DND-41 (cell line): ENCODE results near the gene LAMB4.

Experiments
- ATAC-seq: fragments of 200-7000 bp; cut with Tn5 transposase; 3 replicates; pipeline ENCODE4 v1.9.1; 2021; ENCODE audit warnings: low read depth; ENCODE audit not compliant: insufficient read depth
- DNase-seq: peaks from one replicate; pipeline ENCODE4 v3.0.0-alpha.2; 2020
- H2AFZ ChIP-seq: 2 replicates; pipeline ENCODE4 v1.6.0; 2012; ENCODE audit warnings: low read depth, low read length
- H3K27ac ChIP-seq: 2 replicates; pipeline ENCODE4 v1.5.1; 2012; ENCODE audit warnings: low read length, inconsistent platforms
- H3K27me3 ChIP-seq: fragments of 200-600 bp; sonication (generic); 2 replicates; pipeline ENCODE4 v1.6.0; 2012; ENCODE audit warnings: low read length, mild to moderate bottlenecking, inconsistent platforms; ENCODE audit not compliant: insufficient read depth, poor library complexity
- H3K36me3 ChIP-seq: 2 replicates; pipeline ENCODE4 v1.5.1; 2012; ENCODE audit warnings: low read length, inconsistent platforms; ENCODE audit not compliant: insufficient read depth
- H3K4me1 ChIP-seq: 2 replicates; pipeline ENCODE4 v1.5.1; 2012; ENCODE audit warnings: mild to moderate bottlenecking, low read length; ENCODE audit not compliant: insufficient read depth
- H3K4me2 ChIP-seq: 2 replicates; pipeline ENCODE4 v1.6.0; 2012; ENCODE audit warnings: mild to moderate bottlenecking, moderate library complexity, low read length, inconsistent platforms; ENCODE audit not compliant: insufficient read depth
- H3K4me3 ChIP-seq, 2 experiments: fragments of 200-600 bp in 1 of 2; shearing (Covaris generic) in 1 of 2; 2 replicates each; pipeline ENCODE4 v1.5.1; 2012 to 2016; ENCODE audit warnings: inconsistent platforms in 2 of 2, low read length in 2 of 2, mild to moderate bottlenecking in 2 of 2, low read depth in 1 of 2, moderate library complexity in 1 of 2
- H3K79me2 ChIP-seq: 2 replicates; pipeline ENCODE4 v1.6.0; 2012; ENCODE audit warnings: low read length, inconsistent platforms; ENCODE audit not compliant: insufficient read depth
- H3K9ac ChIP-seq: 2 replicates; pipeline ENCODE4 v1.6.0; 2012; ENCODE audit warnings: low read depth, mild to moderate bottlenecking, inconsistent platforms, low read length, moderate library complexity
- H3K9me3 ChIP-seq: 2 replicates; pipeline ENCODE4 v1.5.1; 2012; ENCODE audit warnings: low read length, moderate library complexity, mild to moderate bottlenecking, inconsistent platforms; ENCODE audit not compliant: insufficient read depth, severe bottlenecking
- H4K20me1 ChIP-seq: 2 replicates; pipeline ENCODE4 v1.6.0; 2012; ENCODE audit warnings: low read length; ENCODE audit not compliant: insufficient read depth
- CTCF ChIP-seq: IDR thresholded peaks from 2 replicates; pipeline ENCODE4 v1.5.1; 2012; ENCODE audit warnings: borderline replicate concordance, low read length, moderate library complexity, mild to moderate bottlenecking; ENCODE audit not compliant: poor library complexity, severe bottlenecking; ENCODE audit errors: extremely low read depth
- EZH2 ChIP-seq: IDR thresholded peaks from 3 replicates; pipeline ENCODE4 v1.6.1; 2012; ENCODE audit warnings: borderline replicate concordance, low read depth, mild to moderate bottlenecking, moderate library complexity, low read length, inconsistent platforms; ENCODE audit not compliant: severe bottlenecking

The LAMB4 gene

GRCh38 chr7:108057951-108058481 is 72.1 kb downstream of the LAMB4 start:
- no peaks in the 10 kb centered on the region for H3K79me2 ChIP-seq
- ATAC-seq = no peak
- H3K27ac ChIP-seq = no peak overlapping the region
- no peaks in the 10 kb centered on the region for H3K4me1 ChIP-seq
- no peaks in the 10 kb centered on the region for H3K36me3 ChIP-seq
- H2AFZ ChIP-seq = no peak overlapping the region
- H3K27me3 ChIP-seq = peaks cover 2% of the 10 kb centered on the region
- no peaks in the 10 kb centered on the region for H3K9me3 ChIP-seq
- DNase-seq = no peak
- no peak overlapping the region for H3K9ac ChIP-seq
- H3K4me3 ChIP-seq = no peak overlapping the region
- TF ChIP-seq CTCF (no peak), EZH2 (no peak)
- no peak overlapping the region for H3K4me2 ChIP-seq
- no peaks in the 10 kb centered on the region for H4K20me1 ChIP-seq

GRCh38 chr7:108055611-108056021 is 74.5 kb downstream of the LAMB4 start:
- Histone ChIP-seq H3K9me3 (no peaks in the 10 kb centered on the region), H3K27ac (no peak overlapping the region), H3K27me3 (no peaks in the 10 kb centered on the region), H3K4me3 (no peak overlapping the region), H3K4me2 (no peak overlapping the region), H3K9ac (no peak overlapping the region), H3K79me2 (no peaks in the 10 kb centered on the region), H3K4me1 (no peaks in the 10 kb centered on the region), H2AFZ (no peak overlapping the region), H4K20me1 (no peaks in the 10 kb centered on the region), H3K36me3 (no peaks in the 10 kb centered on the region)
- ATAC-seq = no peak
- no peak for TF ChIP-seq CTCF
- TF ChIP-seq EZH2 = no peak
- no peak for DNase-seq

GRCh38 chr7:108054537-108054936 is 75.6 kb downstream of the LAMB4 start:
- H3K27me3 ChIP-seq = no peaks in the 10 kb centered on the region
- H3K36me3 ChIP-seq = no peaks in the 10 kb centered on the region
- H4K20me1 ChIP-seq = no peaks in the 10 kb centered on the region
- DNase-seq (no peak), ATAC-seq (no peak)
- H3K9ac ChIP-seq = no peak overlapping the region
- TF ChIP-seq CTCF = no peak
- no peak for TF ChIP-seq EZH2
- no peak overlapping the region for H3K4me2 ChIP-seq
- H3K4me1 ChIP-seq = no peaks in the 10 kb centered on the region
- H2AFZ ChIP-seq = no peak overlapping the region
- no peaks in the 10 kb centered on the region for H3K9me3 ChIP-seq
- no peaks in the 10 kb centered on the region for H3K79me2 ChIP-seq
- no peak overlapping the region for H3K27ac ChIP-seq
- no peak overlapping the region for H3K4me3 ChIP-seq

GRCh38 chr7:108053250-108053649 is 76.9 kb downstream of the LAMB4 start:
- Histone ChIP-seq H3K27ac (no peak overlapping the region), H3K36me3 (no peaks in the 10 kb centered on the region), H3K4me1 (no peaks in the 10 kb centered on the region), H3K4me2 (no peak overlapping the region), H3K9ac (no peak overlapping the region), H4K20me1 (no peaks in the 10 kb centered on the region), H2AFZ (no peak overlapping the region), H3K27me3 (no peaks in the 10 kb centered on the region), H3K4me3 (no peak overlapping the region), H3K79me2 (no peaks in the 10 kb centered on the region), H3K9me3 (no peaks in the 10 kb centered on the region)
- ATAC-seq (no peak), DNase-seq (no peak)
- TF ChIP-seq EZH2 (no peak), CTCF (no peak)
